Measurements from ENCODE around the gene MAPK8IP3.

MAPK8IP3 gene, protein sequence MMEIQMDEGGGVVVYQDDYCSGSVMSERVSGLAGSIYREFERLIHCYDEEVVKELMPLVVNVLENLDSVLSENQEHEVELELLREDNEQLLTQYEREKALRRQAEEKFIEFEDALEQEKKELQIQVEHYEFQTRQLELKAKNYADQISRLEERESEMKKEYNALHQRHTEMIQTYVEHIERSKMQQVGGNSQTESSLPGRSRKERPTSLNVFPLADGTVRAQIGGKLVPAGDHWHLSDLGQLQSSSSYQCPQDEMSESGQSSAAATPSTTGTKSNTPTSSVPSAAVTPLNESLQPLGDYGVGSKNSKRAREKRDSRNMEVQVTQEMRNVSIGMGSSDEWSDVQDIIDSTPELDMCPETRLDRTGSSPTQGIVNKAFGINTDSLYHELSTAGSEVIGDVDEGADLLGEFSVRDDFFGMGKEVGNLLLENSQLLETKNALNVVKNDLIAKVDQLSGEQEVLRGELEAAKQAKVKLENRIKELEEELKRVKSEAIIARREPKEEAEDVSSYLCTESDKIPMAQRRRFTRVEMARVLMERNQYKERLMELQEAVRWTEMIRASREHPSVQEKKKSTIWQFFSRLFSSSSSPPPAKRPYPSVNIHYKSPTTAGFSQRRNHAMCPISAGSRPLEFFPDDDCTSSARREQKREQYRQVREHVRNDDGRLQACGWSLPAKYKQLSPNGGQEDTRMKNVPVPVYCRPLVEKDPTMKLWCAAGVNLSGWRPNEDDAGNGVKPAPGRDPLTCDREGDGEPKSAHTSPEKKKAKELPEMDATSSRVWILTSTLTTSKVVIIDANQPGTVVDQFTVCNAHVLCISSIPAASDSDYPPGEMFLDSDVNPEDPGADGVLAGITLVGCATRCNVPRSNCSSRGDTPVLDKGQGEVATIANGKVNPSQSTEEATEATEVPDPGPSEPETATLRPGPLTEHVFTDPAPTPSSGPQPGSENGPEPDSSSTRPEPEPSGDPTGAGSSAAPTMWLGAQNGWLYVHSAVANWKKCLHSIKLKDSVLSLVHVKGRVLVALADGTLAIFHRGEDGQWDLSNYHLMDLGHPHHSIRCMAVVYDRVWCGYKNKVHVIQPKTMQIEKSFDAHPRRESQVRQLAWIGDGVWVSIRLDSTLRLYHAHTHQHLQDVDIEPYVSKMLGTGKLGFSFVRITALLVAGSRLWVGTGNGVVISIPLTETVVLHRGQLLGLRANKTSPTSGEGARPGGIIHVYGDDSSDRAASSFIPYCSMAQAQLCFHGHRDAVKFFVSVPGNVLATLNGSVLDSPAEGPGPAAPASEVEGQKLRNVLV (N-terminal part only)

DNA sequence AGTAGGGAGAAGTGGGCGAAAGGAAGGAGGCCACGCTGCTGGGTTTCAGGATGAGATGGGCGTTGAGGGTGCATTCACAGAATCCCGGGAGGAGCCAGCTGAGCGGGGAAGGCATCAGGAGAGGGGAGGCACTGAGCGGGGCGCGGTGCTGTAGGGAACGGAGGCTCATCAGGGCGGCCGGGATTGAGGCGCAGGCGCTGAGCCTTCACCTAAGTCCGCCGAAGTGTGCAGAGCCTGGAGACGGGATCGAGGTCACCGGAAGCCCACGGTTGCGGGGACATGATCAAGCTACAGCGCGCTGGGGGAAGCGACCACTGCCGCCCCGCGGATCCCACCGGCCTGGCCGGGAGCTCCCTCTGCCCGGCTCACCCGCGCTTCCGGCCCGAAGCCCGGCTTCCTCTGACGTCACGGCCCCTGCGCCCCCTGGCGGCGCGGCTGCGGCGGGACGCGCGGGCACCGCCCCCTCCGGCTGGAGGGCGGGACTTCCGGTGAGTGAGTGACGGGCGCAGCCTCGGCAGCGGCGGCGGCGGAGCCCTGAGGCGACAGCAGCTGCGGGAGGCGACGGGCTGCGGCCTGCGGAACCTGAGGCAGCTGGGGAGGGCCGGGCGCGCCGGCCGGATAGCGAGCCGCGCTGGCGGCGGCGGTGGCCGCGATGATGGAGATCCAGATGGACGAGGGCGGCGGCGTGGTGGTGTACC lies at the start of gene MAPK8IP3:
TSS of gene MAPK8IP3 (plus strand) at position 508 of the 698 bp plus-strand sequence. CDS start at position 653, 145 bp downstream.
- in situ Hi-C loops (cut with HindIII; ENCODE audit: low sequenced_read_pairs), result loop anchor here (10.0 kb wide), 1 partner anchor 59 kb away; no protein-coding TSS in a partner anchor

DNA sequence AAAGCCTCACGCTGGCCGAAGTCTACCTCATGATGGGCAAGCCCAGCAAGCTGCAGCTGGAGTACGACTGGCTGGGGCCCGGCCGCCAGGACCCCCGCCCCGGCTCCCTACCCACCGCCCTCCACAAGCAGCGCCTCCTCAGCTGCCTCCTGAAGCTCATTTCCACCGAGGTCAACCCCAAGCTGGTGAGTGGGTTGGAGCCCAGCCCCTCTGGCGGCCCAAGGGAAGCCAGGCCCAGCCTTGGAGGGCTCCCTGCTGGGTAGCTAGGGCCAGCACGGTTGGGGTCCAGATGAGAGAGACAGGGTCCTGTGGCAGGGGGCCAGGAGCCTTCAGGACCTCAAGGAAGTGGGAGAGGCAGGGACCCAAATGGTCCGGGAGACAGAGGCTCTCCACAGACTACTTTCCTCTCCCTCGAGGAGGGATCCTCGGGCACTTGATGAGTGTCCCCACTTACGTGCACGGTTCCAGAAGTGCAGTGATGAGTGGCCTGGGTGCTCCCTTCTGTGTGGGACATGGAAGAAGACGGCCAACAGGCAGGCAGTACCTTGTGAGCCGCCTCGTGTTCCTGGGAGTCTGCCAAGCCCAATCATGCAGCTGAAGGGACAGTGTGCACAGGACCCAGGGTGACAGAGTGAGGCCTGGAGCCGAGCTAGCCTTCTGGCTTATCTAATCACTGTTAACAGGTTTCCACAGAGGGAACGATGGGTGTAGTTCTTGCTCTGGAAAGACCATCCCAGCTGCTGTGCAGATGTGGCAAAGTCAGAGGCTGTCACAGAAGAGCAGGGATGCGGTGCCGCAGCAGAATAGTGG lies 49.0 kb upstream of the MAPK8IP3 start:
- in situ Hi-C loops (cut with HindIII; ENCODE audit: low sequenced_read_pairs), result no loop called here

DNA sequence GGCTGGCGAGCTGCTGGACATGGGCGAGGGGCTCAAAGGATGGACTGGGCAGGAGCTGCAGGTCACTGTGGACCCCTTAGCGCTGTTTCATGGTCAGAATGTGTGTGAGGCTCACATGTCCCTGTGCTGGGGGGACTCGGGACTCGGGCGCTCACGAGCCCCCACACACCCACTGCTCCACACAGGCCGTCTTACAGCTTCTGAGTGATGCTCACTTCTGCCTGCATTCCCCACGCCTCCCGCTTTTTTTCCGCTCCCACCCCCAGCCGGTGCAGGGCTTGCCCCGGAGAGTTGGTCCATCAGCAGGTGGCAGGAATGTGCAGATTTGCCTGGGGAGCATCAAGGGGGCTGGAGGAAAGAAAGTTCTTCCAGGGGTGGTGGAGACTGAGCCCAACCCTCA lies 48.2 kb upstream of the MAPK8IP3 start:
- in situ Hi-C loops (cut with HindIII; ENCODE audit: low sequenced_read_pairs), result no loop called here

DNA sequence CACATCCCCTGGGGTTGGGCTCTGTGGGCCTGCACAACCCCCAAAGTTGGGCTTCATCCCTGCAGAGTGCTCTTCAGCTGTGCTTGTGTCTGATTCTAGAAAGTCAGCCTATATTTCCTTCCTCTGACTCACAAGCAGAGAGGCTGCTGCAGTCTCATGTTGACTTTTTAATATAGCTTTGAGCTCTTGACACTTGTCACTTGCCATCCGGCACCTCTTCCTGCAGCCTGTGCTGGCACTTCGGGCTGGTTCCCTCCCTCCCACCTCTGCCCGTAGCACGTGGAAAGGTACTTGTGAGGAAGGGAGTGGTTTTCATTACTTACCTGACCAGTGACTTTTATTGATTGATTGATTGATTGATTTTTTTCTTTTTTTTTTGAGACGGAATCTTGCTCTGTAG lies 47.0 kb upstream of the MAPK8IP3 start:
- in situ Hi-C loops (cut with HindIII; ENCODE audit: low sequenced_read_pairs), result no loop called here

DNA sequence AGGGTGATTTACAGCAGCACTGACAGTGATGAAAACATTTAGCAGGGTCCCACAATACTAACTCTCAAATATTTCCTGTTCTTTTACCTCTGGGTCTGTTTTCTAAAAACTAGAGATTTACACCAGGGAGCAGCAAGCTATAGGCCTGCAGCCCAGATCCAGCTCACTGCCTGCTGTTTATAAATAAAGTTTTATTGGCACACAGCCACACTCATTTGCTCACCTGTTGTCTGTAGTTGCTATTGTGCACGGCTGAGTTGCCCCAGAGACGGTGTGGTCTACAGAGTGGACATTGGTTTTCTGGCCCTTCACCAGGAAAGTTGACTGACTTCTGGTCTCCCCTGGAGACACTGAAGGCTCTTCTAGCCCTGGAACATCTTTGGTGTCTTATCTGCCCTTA lies 44.2 kb upstream of the MAPK8IP3 start:
- in situ Hi-C loops (cut with HindIII; ENCODE audit: low sequenced_read_pairs), result no loop called here

DNA sequence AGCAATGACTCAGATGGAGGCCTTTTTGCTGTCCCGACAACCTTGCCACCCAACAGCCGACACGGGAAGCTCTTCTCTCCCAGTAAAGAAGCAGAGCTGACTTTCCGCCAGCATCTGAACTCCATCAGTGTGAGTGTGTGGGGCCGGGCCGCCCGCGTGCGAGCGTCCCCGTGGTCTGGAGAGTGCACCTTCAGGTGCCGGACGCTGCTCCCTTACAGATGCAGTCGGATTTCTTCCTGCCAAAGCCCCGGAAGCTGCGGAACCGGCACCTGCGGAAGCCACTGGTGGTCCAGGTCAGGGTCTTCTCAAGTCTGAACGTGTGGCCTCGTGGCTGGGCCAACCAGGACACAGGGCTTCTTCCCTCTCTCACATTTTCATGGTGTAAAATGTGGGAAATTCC lies 43.5 kb upstream of the MAPK8IP3 start:
- in situ Hi-C loops (cut with HindIII; ENCODE audit: low sequenced_read_pairs), result no loop called here

DNA sequence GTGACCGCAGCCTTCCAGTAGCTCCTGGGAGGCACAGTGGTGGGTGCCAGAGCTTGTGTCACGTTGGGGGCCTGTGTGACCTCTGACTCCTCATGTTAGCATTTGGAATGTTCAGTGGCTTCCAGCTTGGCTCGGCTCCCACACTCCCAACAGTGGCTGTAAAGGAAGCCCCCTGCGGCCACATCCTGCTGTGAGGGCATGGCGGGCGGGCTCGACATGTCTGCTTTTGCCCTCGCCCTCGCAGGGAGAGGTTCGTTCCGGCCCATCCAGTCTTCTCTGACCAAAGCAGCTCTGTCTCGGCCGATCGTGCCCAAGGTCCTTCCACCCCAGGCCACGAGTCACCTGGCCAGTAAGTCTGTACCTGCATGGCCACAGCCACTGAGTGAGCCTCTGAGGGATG lies 40.2 kb upstream of the MAPK8IP3 start:
- in situ Hi-C loops (cut with HindIII; ENCODE audit: low sequenced_read_pairs), result no loop called here

DNA sequence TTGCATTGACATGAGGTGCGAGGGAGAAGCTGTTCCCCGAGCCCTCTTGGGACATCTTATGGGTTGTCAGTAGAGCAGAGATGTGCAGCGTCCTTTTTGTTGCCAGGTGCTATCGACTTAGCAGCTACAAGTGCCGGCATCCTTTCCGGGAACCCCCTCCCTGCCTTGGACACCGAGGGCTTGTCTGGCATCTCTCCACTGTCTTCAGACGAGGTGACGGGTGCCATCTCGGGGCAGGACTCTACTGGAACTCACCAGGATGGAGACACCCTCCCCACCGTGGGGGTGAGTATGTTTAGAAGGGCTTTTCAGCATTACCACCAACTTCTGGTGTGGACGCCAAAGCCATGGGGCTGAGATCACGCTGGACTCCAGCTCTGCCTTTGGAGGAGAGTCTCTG lies 39.7 kb upstream of the MAPK8IP3 start:
- in situ Hi-C loops (cut with HindIII; ENCODE audit: low sequenced_read_pairs), result no loop called here

DNA sequence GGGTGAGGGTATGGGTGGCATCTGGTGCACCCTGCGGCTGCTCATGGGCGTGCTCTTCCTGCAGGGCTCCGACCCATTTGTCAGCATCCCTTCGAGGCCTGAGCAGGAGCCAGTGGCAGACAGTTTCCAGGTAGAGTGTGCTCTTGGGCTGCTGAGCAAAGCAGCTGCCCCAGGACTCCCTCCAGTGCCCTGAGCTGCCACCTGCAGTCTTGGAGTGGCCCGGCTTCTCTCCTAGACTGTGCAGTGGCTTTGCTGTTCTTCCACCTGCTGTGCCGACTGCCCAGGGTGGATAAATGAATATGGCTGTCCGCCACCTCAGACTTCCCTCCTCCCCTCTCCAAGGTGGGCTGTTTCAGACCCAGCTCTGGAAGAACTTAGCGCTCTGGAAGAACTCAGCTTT lies 38.7 kb upstream of the MAPK8IP3 start:
- in situ Hi-C loops (cut with HindIII; ENCODE audit: low sequenced_read_pairs), result no loop called here

DNA sequence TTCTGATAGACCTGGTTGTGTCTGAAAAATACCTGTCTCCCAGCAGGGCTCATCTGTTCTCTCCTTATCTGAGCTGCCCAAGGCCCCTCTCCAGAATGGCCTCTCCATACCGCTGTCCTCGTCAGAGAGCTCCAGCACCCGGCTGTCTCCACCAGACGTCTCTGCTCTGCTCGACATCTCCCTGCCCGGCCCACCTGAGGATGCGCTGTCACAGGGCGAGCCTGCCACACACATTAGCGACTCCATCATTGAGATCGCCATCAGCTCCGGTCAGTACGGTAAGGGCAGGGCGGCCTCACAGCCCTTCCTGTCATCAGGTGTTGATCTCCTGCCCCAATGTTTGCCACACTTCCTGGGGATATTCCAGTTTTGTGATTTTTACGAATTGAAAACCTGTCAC lies 38.1 kb upstream of the MAPK8IP3 start:
- in situ Hi-C loops (cut with HindIII; ENCODE audit: low sequenced_read_pairs), result no loop called here

DNA sequence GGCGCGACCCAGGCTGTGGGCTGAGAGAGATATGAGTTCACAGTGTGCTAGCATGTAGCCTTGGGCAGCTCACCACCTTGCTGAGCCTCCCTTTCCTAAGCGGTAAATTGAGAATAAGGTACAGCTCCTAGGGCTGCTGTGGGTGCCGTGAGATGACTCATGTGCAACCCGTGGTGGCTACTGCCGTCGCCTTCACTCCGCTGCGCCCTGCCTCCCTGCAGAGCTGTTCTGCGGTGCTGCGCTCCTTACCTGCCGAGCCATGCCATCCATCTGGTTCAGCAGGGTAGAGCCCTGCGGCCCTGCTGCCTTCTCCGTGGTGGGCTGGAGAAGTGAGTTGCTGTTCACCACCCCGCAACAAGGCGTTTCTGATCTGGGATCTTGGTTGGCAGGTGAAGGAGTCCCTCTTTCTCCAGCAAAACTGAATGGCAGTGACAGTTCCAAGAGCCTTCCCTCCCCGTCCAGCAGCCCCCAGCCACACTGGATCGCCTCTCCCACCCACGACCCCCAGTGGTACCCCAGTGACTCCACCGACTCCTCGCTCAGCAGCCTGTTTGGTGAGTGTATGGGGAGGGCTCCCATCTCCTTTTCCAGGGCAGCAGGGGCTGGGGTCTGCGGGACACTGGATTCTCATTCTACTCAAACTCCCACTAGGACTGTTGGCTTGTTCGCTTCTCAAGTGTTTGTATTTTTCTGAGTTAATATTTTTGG lies 37.2 kb upstream of the MAPK8IP3 start:
- in situ Hi-C loops (cut with HindIII; ENCODE audit: low sequenced_read_pairs), result no loop called here

DNA sequence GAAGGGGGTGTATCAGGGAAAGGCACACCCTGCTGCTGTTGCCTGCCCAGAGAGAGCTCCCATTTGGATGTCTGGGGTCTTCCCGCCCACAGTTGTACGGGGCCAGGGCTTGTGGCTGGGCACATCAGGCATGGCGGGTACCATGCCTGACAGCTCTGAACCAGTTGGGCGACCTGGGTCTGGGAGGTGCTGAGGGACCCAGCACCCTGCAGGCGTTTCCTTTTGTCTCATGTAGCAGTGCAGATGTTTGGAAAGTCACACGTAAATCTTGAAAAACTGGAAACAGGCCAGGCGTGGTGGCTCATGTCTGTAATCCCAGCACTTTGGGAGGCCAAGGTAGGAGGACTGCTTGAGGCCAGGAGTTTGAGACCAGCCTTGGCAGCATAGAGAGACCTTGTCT lies 36.3 kb upstream of the MAPK8IP3 start:
- in situ Hi-C loops (cut with HindIII; ENCODE audit: low sequenced_read_pairs), result no loop called here

DNA sequence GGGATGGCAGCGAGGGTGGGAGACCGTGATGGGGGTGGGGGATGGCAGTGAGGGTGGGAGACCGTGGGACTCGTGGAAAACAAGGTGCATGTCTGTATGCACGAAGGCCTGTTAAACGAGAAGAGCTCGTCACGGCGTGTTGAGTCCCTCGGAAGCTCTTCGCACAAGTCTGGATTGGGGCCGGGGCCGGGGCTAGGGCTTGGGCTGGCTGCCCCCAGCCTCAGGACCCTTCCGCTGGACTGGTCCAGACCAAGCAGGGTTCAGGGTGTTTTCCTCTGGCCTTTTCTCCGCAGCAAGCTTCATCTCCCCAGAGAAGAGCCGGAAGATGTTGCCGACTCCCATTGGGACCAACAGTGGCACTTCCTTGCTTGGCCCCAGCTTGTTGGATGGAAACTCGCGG lies 35.6 kb upstream of the MAPK8IP3 start:
- in situ Hi-C loops (cut with HindIII; ENCODE audit: low sequenced_read_pairs), result no loop called here

DNA sequence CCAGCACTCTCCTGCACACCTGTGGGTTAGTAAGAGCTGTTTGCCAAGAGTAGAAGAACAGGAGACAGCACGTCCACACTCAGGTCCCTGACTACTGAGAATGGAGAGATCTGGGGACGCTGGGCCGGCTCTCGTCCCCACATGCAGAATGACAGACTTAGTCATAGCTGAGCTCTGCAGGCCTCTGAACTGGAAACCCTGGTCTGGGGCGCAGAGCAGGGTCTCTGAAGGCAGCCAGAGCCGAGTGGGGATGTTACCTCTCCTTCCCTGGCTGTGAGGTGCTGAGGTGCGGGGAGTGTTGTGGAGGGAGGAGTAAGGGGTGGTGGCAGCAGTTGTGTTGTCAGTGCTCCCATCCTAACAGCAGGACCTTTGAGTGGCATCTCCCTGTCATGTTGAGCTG lies 35.1 kb upstream of the MAPK8IP3 start:
- in situ Hi-C loops (cut with HindIII; ENCODE audit: low sequenced_read_pairs), result no loop called here

DNA sequence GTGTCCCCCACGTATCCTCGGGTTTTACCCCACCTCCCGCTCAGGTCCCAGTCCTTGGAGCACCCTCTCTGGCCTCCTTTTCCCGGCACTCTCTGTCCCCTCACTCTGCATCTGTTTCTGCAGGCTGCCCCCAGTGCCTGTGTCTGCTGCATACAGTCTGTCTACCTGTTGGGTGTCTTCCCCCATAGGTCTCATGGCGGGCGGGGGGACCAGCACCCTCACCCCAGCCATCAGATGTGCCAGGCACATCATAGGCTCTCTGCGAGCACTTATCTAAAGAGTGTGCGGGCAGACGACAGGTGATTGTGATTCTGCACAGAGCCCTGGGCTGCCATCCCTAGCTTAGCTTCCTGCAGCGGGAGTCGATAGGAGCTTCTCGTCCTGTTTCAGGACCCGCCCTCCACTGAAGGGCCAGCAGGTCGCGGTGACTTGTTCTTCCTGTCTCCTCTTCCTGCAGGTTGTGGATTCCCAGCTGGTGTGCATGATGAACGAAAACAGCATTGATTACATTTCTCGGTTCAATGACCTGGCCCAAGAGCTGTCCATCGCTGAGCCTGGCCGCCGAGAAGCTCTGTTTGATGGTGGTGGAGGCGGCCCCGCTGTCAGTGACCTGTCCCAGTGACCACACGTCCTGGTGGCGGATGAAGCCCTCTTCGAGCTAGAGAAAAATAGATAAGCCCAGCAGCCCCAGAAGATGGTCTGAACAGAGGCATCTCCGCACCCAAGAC lies 32.4 kb upstream of the MAPK8IP3 start:
- in situ Hi-C loops (cut with HindIII; ENCODE audit: low sequenced_read_pairs), result no loop called here

DNA sequence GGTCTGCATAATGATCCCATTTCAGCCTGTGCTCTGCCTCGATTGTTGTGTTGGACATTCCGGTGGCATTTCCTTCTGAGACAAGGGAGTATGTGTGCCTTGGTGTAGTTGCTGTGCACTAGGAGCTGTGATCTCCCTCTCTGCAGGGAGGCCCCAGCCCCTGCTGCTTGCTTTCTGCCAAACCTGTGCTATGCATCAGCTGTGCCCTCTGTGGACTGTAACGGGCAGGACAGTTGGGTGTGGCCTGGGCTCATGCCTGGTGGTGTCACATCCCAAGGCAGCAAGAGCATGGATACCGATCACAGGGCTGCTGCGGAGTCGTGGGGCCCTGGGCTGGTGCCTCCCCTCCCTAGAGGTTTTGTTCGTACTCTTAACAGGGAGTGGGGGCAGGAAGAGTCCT lies 31.7 kb upstream of the MAPK8IP3 start:
- in situ Hi-C loops (cut with HindIII; ENCODE audit: low sequenced_read_pairs), result no loop called here

DNA sequence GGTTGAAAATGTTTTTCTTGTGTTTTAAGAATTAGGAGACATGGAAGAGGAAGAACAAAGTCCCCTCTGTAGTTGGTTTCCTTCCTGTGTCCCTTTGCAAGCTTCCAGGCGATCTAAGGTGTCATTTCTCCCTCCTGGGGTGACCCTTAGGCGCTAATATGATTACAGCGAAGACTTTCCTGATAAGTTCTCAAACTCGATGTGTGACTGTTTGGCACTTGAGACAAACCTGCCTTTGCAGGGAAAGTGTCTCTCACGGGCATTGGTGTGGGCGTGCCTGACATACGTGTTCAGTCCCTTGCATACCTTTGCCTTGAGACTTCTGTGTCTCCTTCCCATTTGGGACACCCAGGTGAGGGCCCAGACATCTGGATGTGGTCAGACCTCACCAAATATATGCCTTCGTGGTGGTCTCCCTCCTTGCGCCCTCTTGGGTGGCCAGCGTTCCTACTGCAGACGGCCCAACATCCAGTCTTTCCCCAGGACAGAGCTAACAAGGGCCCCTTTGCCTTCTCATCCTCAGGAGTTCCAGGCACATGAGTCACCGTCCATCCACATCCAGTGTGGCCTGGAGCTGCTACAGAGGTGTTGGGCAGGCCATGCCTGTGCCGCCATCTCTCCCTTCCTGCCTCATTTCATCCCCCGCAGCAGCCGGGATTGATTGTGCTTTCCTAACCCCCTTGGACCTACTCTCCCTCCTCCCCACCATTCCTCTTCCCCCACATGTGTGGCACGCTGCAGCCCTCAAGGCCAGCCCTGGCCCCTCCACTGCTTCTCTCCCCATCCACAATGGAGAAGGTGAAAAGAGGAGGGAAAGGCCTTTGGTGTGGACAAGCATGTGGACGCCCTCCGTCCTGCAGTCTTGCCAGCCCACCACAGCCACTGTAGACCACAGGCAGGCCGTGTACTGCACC lies 31.0 kb upstream of the MAPK8IP3 start:
- in situ Hi-C loops (cut with HindIII; ENCODE audit: low sequenced_read_pairs), result no loop called here
